ENCODE data around the gene MAML2.

Gene MAML2

GRCh38 chr11:96125400-96125799 is 217.6 kb downstream of the MAML2 start:
- no peak for DNase-seq (ENCODE audit: low read depth in 2 of 2)

GRCh38 chr11:96124155-96124554 is 218.8 kb downstream of the MAML2 start:
- no peak for DNase-seq (ENCODE audit: low read depth in 2 of 2)

GRCh38 chr11:96123301-96123700 is 219.7 kb downstream of the MAML2 start:
- DNase-seq (ENCODE audit: low read depth in 2 of 2), result no peak

GRCh38 chr11:96122601-96123074 is 220.4 kb downstream of the MAML2 start:
- no peak for DNase-seq (ENCODE audit: low read depth in 2 of 2)

GRCh38 chr11:96119211-96119610 is 223.8 kb downstream of the MAML2 start:
- no peak for DNase-seq (ENCODE audit: low read depth in 2 of 2)

- DNase-seq (ENCODE audit: low read depth in 2 of 2), result no peak
Observed at GRCh38 chr11:96116376-96116775, 226.6 kb downstream of the MAML2 start.

GRCh38 chr11:96114178-96115064 is 228.6 kb downstream of the MAML2 start:
- DNase-seq (ENCODE audit: low read depth in 2 of 2), result no peak

- no peak for DNase-seq (ENCODE audit: low read depth in 2 of 2)
Observed at GRCh38 chr11:96113193-96113681, 229.8 kb downstream of the MAML2 start.

GRCh38 chr11:96112192-96113128 is 230.5 kb downstream of the MAML2 start:
- peak; percentile 10 for DNase-seq (ENCODE audit: low read depth in 2 of 2)

GRCh38 chr11:96111308-96111707 is 231.7 kb downstream of the MAML2 start:
- no peak for DNase-seq (ENCODE audit: low read depth in 2 of 2)

- no peak for DNase-seq (ENCODE audit: low read depth in 2 of 2)
Observed at GRCh38 chr11:96110302-96110701, 232.7 kb downstream of the MAML2 start.

GRCh38 chr11:96109331-96110030 is 233.5 kb downstream of the MAML2 start:
- DNase-seq (ENCODE audit: low read depth in 2 of 2), result no peak

- DNase-seq (ENCODE audit: low read depth in 2 of 2), result no peak
Observed at GRCh38 chr11:96107143-96107824, 235.7 kb downstream of the MAML2 start.

- no peak for DNase-seq (ENCODE audit: low read depth in 2 of 2)
Observed at GRCh38 chr11:96106645-96107044, 236.3 kb downstream of the MAML2 start.

GRCh38 chr11:96105944-96106343 is 237.1 kb downstream of the MAML2 start:
- DNase-seq (ENCODE audit: low read depth in 2 of 2), result no peak

- DNase-seq (ENCODE audit: low read depth in 2 of 2), result no peak
Observed at GRCh38 chr11:96105197-96105895, 237.6 kb downstream of the MAML2 start.

GRCh38 chr11:96104496-96104895 is 238.5 kb downstream of the MAML2 start:
- no peak for DNase-seq (ENCODE audit: low read depth in 2 of 2)

GRCh38 chr11:96103721-96104120 is 239.3 kb downstream of the MAML2 start:
- no peak for DNase-seq (ENCODE audit: low read depth in 2 of 2)

GRCh38 chr11:96103102-96103501 is 239.9 kb downstream of the MAML2 start:
- DNase-seq (ENCODE audit: low read depth in 2 of 2), result no peak

GRCh38 chr11:96102664-96103078 is 240.3 kb downstream of the MAML2 start:
- DNase-seq (ENCODE audit: low read depth in 2 of 2), result no peak
